ENCODE data around the gene MYO9A. TPM values are rescaled to one million over a fixed set of nuclear protein-coding genes. Genes with fewer than 3 reads are reported as not detected.

MYO9A gene
- total and polyA plus RNA-seq, 2 donors (not counting 1 experiment from before 2014, with no cell fraction given) = 6.2 to 66.1 TPM

DNA sequence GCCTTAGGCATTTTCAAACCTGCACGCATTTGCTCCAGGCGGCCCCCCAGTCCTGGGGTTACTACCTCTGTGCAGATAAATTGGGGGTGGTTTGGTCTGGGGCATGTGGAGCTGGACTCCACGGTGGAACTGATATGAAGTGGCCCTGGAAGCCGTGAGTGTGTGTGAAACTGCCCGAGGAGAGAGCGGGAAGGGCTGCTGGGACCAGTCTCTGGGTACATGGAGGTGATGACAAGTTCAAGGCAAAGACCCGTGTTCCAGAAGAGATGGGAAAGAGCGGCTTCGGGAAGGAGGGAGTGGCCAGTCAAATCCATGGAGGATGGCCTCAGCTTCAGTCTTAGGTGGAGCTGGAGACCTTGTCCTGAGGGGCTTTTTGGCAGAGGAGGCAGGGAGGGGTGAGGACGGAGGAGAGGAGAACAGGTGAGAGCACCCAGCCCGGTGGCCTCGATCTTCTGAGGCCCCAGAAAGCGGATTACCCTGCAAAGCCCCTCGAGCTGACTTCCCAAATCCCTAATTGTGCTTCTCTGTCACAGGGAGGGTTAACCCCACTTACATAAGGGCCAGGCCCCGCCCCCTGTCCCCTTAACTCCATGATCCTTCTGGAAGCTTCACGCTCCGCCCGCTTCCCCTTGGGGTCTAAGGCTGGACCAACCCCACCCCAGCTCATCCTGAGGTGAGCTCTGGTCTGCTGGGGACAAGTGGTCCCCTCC lies 309.5 kb downstream of the MYO9A start:
- CTCF ChIA-PET = interaction anchor here (0.6 kb wide), 1 partner anchor 30 kb away, joined by 3 read pairs; no protein-coding TSS in a partner anchor
- no peak overlapping the region for H3K4me3 ChIP-seq (ENCODE audit: control extremely low read depth in 1 of 5, extremely low read depth in 1 of 5, insufficient read depth in 1 of 5, low read depth in 2 of 5, low read length in 4 of 5)
- no peaks in the 10 kb centered on the region for H3K4me1 ChIP-seq (ENCODE audit: control insufficient read depth in 2 of 2, insufficient read depth in 2 of 2, low read length in 2 of 2)
- no peaks in the 10 kb centered on the region for H3K36me3 ChIP-seq (replicated peaks in 1 of 2; ENCODE audit: control extremely low read depth in 1 of 2, control insufficient read depth in 1 of 2, extremely low read depth in 1 of 2, insufficient read depth in 2 of 2, low read length in 1 of 2)
- H4K20me1 ChIP-seq (ENCODE audit: control insufficient read depth, insufficient read depth, low read length, poor library complexity, severe bottlenecking) = no peaks in the 10 kb centered on the region
- H3K27ac ChIP-seq (ENCODE audit: low read length in 2 of 2) = no peak overlapping the region
- Mint-ChIP-seq H3K27ac (no peak overlapping the region), H3K4me3 (no peak overlapping the region), H3K27me3 (no peaks in the 10 kb centered on the region), H3K4me1 (peaks cover 2% of the 10 kb centered on the region), H3K9me3 (ENCODE audit: insufficient read depth) (no peaks in the 10 kb centered on the region)
- ATAC-seq (ENCODE audit: low read depth) (no peak), DNase-seq (no peak)
- H3K9me3 ChIP-seq (ENCODE audit: control extremely low read depth in 1 of 3, control insufficient read depth in 2 of 3, insufficient read depth in 1 of 3, low read length in 2 of 3) = no peaks in the 10 kb centered on the region
- no peak overlapping the region for H3K9ac ChIP-seq (ENCODE audit: low read length)
- no peak overlapping the region for H2AFZ ChIP-seq (ENCODE audit: insufficient read depth, low read depth, low read length, poor library complexity, severe bottlenecking)
- H3K4me2 ChIP-seq (replicated peaks; ENCODE audit: low read depth, low read length, poor library complexity, severe bottlenecking) = no peak overlapping the region
- intact Hi-C loops (cut with micrococcal nuclease) = no loop called here
- no peaks in the 10 kb centered on the region for H3K79me2 ChIP-seq (ENCODE audit: control insufficient read depth, insufficient read depth, low read length)
- POLR2A ChIA-PET = no interaction called here
- H3K27me3 ChIP-seq (replicated peaks in 1 of 4; ENCODE audit: control extremely low read depth in 1 of 4, control insufficient read depth in 3 of 4, insufficient read depth in 4 of 4, low read length in 3 of 4) = peaks cover 0 to 2% (median 0%) of the 10 kb centered on the region in 4 experiments
- 92% methylated on average over 17 of the region's 18 CpGs for WGBS (ENCODE audit: insufficient coverage)
- TF ChIP-seq EZH2 (IDR thresholded peaks at IDR 0.05; ENCODE audit: borderline replicate concordance, insufficient read depth, low read depth, low read length, poor library complexity, severe bottlenecking) = no peak
- TF ChIP-seq, protein P1, sequence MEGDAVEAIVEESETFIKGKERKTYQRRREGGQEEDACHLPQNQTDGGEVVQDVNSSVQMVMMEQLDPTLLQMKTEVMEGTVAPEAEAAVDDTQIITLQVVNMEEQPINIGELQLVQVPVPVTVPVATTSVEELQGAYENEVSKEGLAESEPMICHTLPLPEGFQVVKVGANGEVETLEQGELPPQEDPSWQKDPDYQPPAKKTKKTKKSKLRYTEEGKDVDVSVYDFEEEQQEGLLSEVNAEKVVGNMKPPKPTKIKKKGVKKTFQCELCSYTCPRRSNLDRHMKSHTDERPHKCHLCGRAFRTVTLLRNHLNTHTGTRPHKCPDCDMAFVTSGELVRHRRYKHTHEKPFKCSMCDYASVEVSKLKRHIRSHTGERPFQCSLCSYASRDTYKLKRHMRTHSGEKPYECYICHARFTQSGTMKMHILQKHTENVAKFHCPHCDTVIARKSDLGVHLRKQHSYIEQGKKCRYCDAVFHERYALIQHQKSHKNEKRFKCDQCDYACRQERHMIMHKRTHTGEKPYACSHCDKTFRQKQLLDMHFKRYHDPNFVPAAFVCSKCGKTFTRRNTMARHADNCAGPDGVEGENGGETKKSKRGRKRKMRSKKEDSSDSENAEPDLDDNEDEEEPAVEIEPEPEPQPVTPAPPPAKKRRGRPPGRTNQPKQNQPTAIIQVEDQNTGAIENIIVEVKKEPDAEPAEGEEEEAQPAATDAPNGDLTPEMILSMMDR (IDR thresholded peaks at IDR 0.05) = no peak

DNA sequence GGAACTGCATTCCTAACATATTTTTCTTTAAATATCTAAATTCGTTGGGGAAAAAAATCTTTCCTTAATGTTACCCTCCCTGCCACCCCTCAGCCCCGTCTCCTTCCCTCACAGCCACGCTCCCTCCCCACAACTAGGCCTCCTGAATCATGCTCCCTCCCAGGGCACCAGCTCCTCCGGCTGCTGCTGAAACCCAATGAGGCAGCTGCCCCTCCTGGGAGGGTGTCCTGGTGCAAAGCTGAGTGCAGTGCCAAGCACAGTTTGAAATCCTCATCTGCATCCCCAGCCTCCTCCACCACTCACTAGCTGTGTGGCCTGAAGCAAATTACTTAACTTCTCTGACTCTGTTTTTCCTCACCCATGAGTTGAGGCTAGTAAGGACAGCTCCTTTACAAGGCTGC lies 310.3 kb downstream of the MYO9A start:
- H3K4me1 ChIP-seq (ENCODE audit: control insufficient read depth in 2 of 2, insufficient read depth in 2 of 2, low read length in 2 of 2) = no peaks in the 10 kb centered on the region
- ATAC-seq (ENCODE audit: low read depth) (no peak), DNase-seq (no peak)
- H3K9ac ChIP-seq (ENCODE audit: low read length) = no peak overlapping the region
- no peaks in the 10 kb centered on the region for H4K20me1 ChIP-seq (ENCODE audit: control insufficient read depth, insufficient read depth, low read length, poor library complexity, severe bottlenecking)
- CTCF ChIA-PET = no interaction called here
- H3K27ac ChIP-seq (ENCODE audit: low read length in 2 of 2) = no peak overlapping the region
- H3K79me2 ChIP-seq (ENCODE audit: control insufficient read depth, insufficient read depth, low read length) = no peaks in the 10 kb centered on the region
- Mint-ChIP-seq H3K4me1 (peaks cover 2% of the 10 kb centered on the region), H3K27me3 (peaks cover 4% of the 10 kb centered on the region), H3K27ac (no peak overlapping the region), H3K4me3 (no peak overlapping the region), H3K9me3 (ENCODE audit: insufficient read depth) (no peaks in the 10 kb centered on the region)
- H3K36me3 ChIP-seq (replicated peaks in 1 of 2; ENCODE audit: control extremely low read depth in 1 of 2, control insufficient read depth in 1 of 2, extremely low read depth in 1 of 2, insufficient read depth in 2 of 2, low read length in 1 of 2) = no peaks in the 10 kb centered on the region
- POLR2A ChIA-PET = no interaction called here
- H3K4me2 ChIP-seq (replicated peaks; ENCODE audit: low read depth, low read length, poor library complexity, severe bottlenecking) = no peak overlapping the region
- intact Hi-C loops (cut with micrococcal nuclease) = no loop called here
- no peak overlapping the region for H3K4me3 ChIP-seq (ENCODE audit: control extremely low read depth in 1 of 5, extremely low read depth in 1 of 5, insufficient read depth in 1 of 5, low read depth in 2 of 5, low read length in 4 of 5)
- no peak overlapping the region for H2AFZ ChIP-seq (ENCODE audit: insufficient read depth, low read depth, low read length, poor library complexity, severe bottlenecking)
- peaks cover 0 to 2% (median 0%) of the 10 kb centered on the region in 3 donors for H3K9me3 ChIP-seq (ENCODE audit: control extremely low read depth in 1 of 3, control insufficient read depth in 2 of 3, insufficient read depth in 1 of 3, low read length in 2 of 3)
- peaks cover 0 to 2% (median 0%) of the 10 kb centered on the region in 4 experiments for H3K27me3 ChIP-seq (replicated peaks in 1 of 4; ENCODE audit: control extremely low read depth in 1 of 4, control insufficient read depth in 3 of 4, insufficient read depth in 4 of 4, low read length in 3 of 4)
- 75% methylated on average over 4 of the region's 4 CpGs for WGBS (ENCODE audit: insufficient coverage)
- TF ChIP-seq EZH2 (IDR thresholded peaks at IDR 0.05; ENCODE audit: borderline replicate concordance, insufficient read depth, low read depth, low read length, poor library complexity, severe bottlenecking) = no peak
- TF ChIP-seq, protein P1 (IDR thresholded peaks at IDR 0.05) = no peak

Data from B cell (primary cell).